Endothelial cell of umbilical vein (primary cell): ENCODE measurements around the gene SPAM1. TPM values are rescaled to one million over a fixed set of nuclear protein-coding genes. Genes with fewer than 3 reads are reported as not detected.

Experiments used
- BruUV-seq: library from RNA; stranded (reverse); fragments of 400-500 nt; replicated peaks from 2 replicates; lab custom pipeline; 2021; lab: Mats Ljungman, UMichigan
- CTCF ChIA-PET: fragments of 300-600, 350-600 bp; sonication (Branson Sonifier 250); formaldehyde crosslinking; loops from one replicate; lab custom pipeline; 2021; ENCODE audit warnings: antibody characterized with exemption, inconsistent platforms; lab: Charles Lee
- POLR2A ChIA-PET: fragments of 300-600, 350-600 bp; sonication (Branson Sonifier 250); formaldehyde crosslinking; loops from one replicate; lab custom pipeline; 2021; ENCODE audit warnings: antibody characterized with exemption, inconsistent platforms; lab: Charles Lee
- DNase-seq: peaks from one replicate; pipeline ENCODE4 v3.0.0-alpha.2; 2011; ENCODE audit warnings: low read depth, low spot score
- FAIRE-seq: peaks from 2 replicates; lab custom pipeline; 2011; peaks lifted over from hg19 to GRCh38; lab: Jason Lieb, UNC
- H2AFZ ChIP-seq: 2 replicates; pipeline ENCODE4 v1.6.0; 2012; ENCODE audit warnings: low read depth, low read length, control low read depth, inconsistent platforms
- H3K27ac ChIP-seq: 2 replicates; pipeline ENCODE4 v1.5.1; 2011; ENCODE audit warnings: low read depth, mild to moderate bottlenecking, control low read depth, low read length, moderate library complexity; ENCODE audit not compliant: insufficient read depth
- H3K27me3 ChIP-seq, 2 experiments: 2 replicates each; pipeline versions ENCODE4 v1.6.0 to v1.6.1; 2011; ENCODE audit warnings: low read length in 2 of 2, mixed read lengths in 1 of 2; ENCODE audit not compliant: control insufficient read depth in 2 of 2, insufficient read depth in 2 of 2
- H3K36me3 ChIP-seq, 2 experiments: 2 replicates in 1 of 2; 3 replicates in 1 of 2; pipeline ENCODE4 v1.5.1; 2011; ENCODE audit warnings: low read length in 2 of 2, mild to moderate bottlenecking in 1 of 2, moderate library complexity in 1 of 2; ENCODE audit not compliant: control insufficient read depth in 2 of 2, insufficient read depth in 2 of 2; ENCODE audit errors: extremely low read depth in 1 of 2
- H3K4me1 ChIP-seq: 3 replicates; pipeline ENCODE4 v1.5.1; 2011; ENCODE audit warnings: mild to moderate bottlenecking, low read length; ENCODE audit not compliant: control insufficient read depth, insufficient read depth; ENCODE audit errors: extremely low read depth
- H3K4me2 ChIP-seq: 2 replicates; pipeline ENCODE4 v1.6.1; 2011; ENCODE audit warnings: low read length, control low read depth, mixed read lengths; ENCODE audit not compliant: insufficient read depth
- H3K4me3 ChIP-seq, 3 experiments: fragments of 200-600 bp in 1 of 3; sonication (generic), shearing (Covaris generic) in 1 of 3; replicated peaks in 1 of 3; 2 replicates each; pipeline ENCODE4 v1.5.1; 2011 to 2016; ENCODE audit warnings: control low read depth in 3 of 3, low read length in 3 of 3, mild to moderate bottlenecking in 2 of 3, inconsistent platforms in 1 of 3, low read depth in 1 of 3, moderate library complexity in 1 of 3; ENCODE audit not compliant: insufficient read depth in 1 of 3
- H3K79me2 ChIP-seq: 2 replicates; pipeline ENCODE4 v1.6.0; 2012; ENCODE audit warnings: low read length, inconsistent platforms; ENCODE audit not compliant: control insufficient read depth, insufficient read depth
- H3K9ac ChIP-seq: replicated peaks from 2 replicates; pipeline ENCODE3; 2011; ENCODE audit warnings: low read length, control low read depth; ENCODE audit not compliant: insufficient read depth; ENCODE audit errors: extremely low read depth
- H3K9me1 ChIP-seq: replicated peaks from 3 replicates; pipeline ENCODE4 v1.6.0; 2011; ENCODE audit warnings: mild to moderate bottlenecking, low read length; ENCODE audit not compliant: control insufficient read depth, insufficient read depth; ENCODE audit errors: extremely low read depth
- H3K9me3 ChIP-seq: replicated peaks from 2 replicates; pipeline ENCODE4 v1.5.1; 2012; ENCODE audit warnings: low read length, inconsistent platforms; ENCODE audit not compliant: control insufficient read depth, insufficient read depth
- H4K20me1 ChIP-seq: replicated peaks from 2 replicates; pipeline ENCODE3; 2011; ENCODE audit warnings: mild to moderate bottlenecking, low read length; ENCODE audit not compliant: control insufficient read depth, insufficient read depth; ENCODE audit errors: extremely low read depth
- CTCF ChIP-seq, 2 donors: IDR thresholded peaks; 1 replicate in 1 of 2; 2 replicates in 1 of 2; pipeline ENCODE4 v1.5.1; 2011; ENCODE audit warnings: low read length in 2 of 2, mild to moderate bottlenecking in 2 of 2, moderate library complexity in 2 of 2, control low read depth in 1 of 2, inconsistent platforms in 1 of 2, low read depth in 1 of 2; ENCODE audit not compliant: insufficient read depth in 1 of 2; ENCODE audit errors: extremely low read depth in 1 of 2
- EZH2 ChIP-seq: IDR thresholded peaks from 2 replicates; pipeline ENCODE4 v1.6.1; 2012; ENCODE audit warnings: borderline replicate concordance, low read depth, mild to moderate bottlenecking, moderate library complexity, low read length, inconsistent platforms; ENCODE audit not compliant: severe bottlenecking
- FOS ChIP-seq: IDR thresholded peaks from 2 replicates; pipeline ENCODE4 v1.6.1; 2011; ENCODE audit warnings: mild to moderate bottlenecking, low read length, moderate library complexity, borderline replicate concordance; ENCODE audit not compliant: insufficient read depth
- GATA2 ChIP-seq: IDR thresholded peaks from 2 replicates; pipeline ENCODE4 v1.7.0; 2011; ENCODE audit warnings: low read depth, mild to moderate bottlenecking, moderate library complexity, mixed read lengths, low read length; ENCODE audit not compliant: insufficient read length, insufficient read depth
- JUN ChIP-seq: IDR thresholded peaks from 2 replicates; pipeline ENCODE4 v1.6.1; 2011; ENCODE audit warnings: borderline replicate concordance, low read depth; ENCODE audit not compliant: insufficient read length, insufficient read depth
- MAX ChIP-seq: IDR thresholded peaks from 2 replicates; pipeline ENCODE4 v1.6.1; 2011; ENCODE audit not compliant: insufficient read depth, insufficient read length
- MYC ChIP-seq: IDR thresholded peaks from one replicate; pipeline ENCODE4 v1.6.1; 2011; ENCODE audit warnings: mild to moderate bottlenecking, low read depth, low read length
- POLR2A ChIP-seq: IDR thresholded peaks from 2 replicates; pipeline ENCODE4 v1.6.1; 2012; ENCODE audit warnings: low read depth, mild to moderate bottlenecking, control low read depth, low read length
- POLR2AphosphoS5 ChIP-seq: IDR thresholded peaks from 2 replicates; pipeline ENCODE4 v1.6.1; 2012; ENCODE audit warnings: low read depth, mild to moderate bottlenecking, control low read depth, low read length, moderate library complexity; ENCODE audit not compliant: insufficient read depth
- dilution Hi-C: fragments of 300-500 bp; cut with MboI; formaldehyde crosslinking; loops from one replicate; pipeline ENCODE4 v1.15.0; 2019; ENCODE audit warnings: low sequenced_read_pairs; ENCODE audit not compliant: extremely low pct_ligation_motif_present
- intact Hi-C: fragments of 100-400 bp; cut with micrococcal nuclease; formaldehyde crosslinking; loops from one replicate; pipeline ENCODE4 v1.10.0; 2022
- polyA plus RNA-seq, 4 experiments: library from polyadenylated mRNA; depleted of rRNA in 3 of 4; stranded (reverse) in 3 of 4; unstranded in 1 of 4; fragments of >200 nt; gene quantifications; 2 replicates each; pipeline versions ENCODE4 v1.2.1 to v1.2.3, GENCODE V29; 2011 to 2012; ENCODE audit warnings: missing spikeins in 1 of 4
- total RNA-seq: library from RNA; stranded (reverse); gene quantifications from 2 replicates; pipeline ENCODE4 v1.2.3, GENCODE V29; 2021

The SPAM1 gene
- total and polyA plus RNA-seq, 2 donors (not counting 3 experiments of a cell fraction or from before 2014, with no cell fraction given), result not detected

- ChIA-PET CTCF (interaction anchor here (1.2 kb wide), 1 partner anchor 13 kb away, joined by 4 read pairs; no protein-coding TSS in a partner anchor), POLR2A (no interaction called here)
- H3K9me3 ChIP-seq, result no peaks in the 10 kb centered on the region
- H3K36me3 ChIP-seq, result no peaks in the 10 kb centered on the region
- H3K4me2 ChIP-seq, result no peak overlapping the region
- H3K27ac ChIP-seq, result no peak overlapping the region
- intact Hi-C loops (no loop called here), dilution Hi-C loops (no loop called here)
- H3K9ac ChIP-seq, result no peak overlapping the region
- no peaks in the 10 kb centered on the region for H3K27me3 ChIP-seq
- H3K4me1 ChIP-seq, result no peaks in the 10 kb centered on the region
- H3K4me3 ChIP-seq, result no peak overlapping the region
- BruUV-seq, result no TSS peak
- DNase-seq, result no peak
- no peaks in the 10 kb centered on the region for H4K20me1 ChIP-seq
- no peaks in the 10 kb centered on the region for H3K9me1 ChIP-seq
- no peak for FAIRE-seq
- H2AFZ ChIP-seq, result no peak overlapping the region
- no peaks in the 10 kb centered on the region for H3K79me2 ChIP-seq
- no peak for TF ChIP-seq JUN
- no peak for TF ChIP-seq MYC
- no peak for TF ChIP-seq CTCF (IDR thresholded peaks at IDR 0.05; ENCODE audit: extremely low read depth in 1 of 2, insufficient read depth in 1 of 2, low read depth in 1 of 2, low read length in 2 of 2)
- TF ChIP-seq MAX, result no peak
- no peak for TF ChIP-seq FOS
- TF ChIP-seq POLR2A, result no peak
- no peak for TF ChIP-seq GATA2
- TF ChIP-seq EZH2, result no peak
- TF ChIP-seq POLR2AphosphoS5, result no peak
These were observed 54.8 kb downstream of the SPAM1 start for GRCh38 chr7:123979876-123980275.
